BJ (cell line): ENCODE measurements around the gene COBL. TPM values are rescaled to one million over a fixed set of nuclear protein-coding genes. Genes with fewer than 3 reads are reported as not detected.

Source experiments
- CTCF ChIA-PET: fragments of 350-600 bp; formaldehyde crosslinking; extraction: SDS; loops from one replicate; lab custom pipeline; 2021; ENCODE audit warnings: antibody characterized with exemption, inconsistent platforms; lab: Yijun Ruan, JAX
- POLR2A ChIA-PET: fragments of 300-600 bp; sonication (Branson Sonifier 250); formaldehyde crosslinking; extraction: SDS; loops from one replicate; lab custom pipeline; 2021; ENCODE audit warnings: antibody characterized with exemption; lab: Charles Lee
- DNase-seq: peaks from one replicate; pipeline ENCODE4 v3.0.0-alpha.2; 2011; ENCODE audit warnings: low read depth
- H3K27me3 ChIP-seq: 2 replicates; pipeline ENCODE4 v1.6.0; 2011; ENCODE audit warnings: low read length; ENCODE audit not compliant: control insufficient read depth, insufficient read depth
- H3K36me3 ChIP-seq: 2 replicates; pipeline ENCODE4 v1.5.1; 2011; ENCODE audit warnings: low read length; ENCODE audit not compliant: control insufficient read depth, insufficient read depth
- H3K4me3 ChIP-seq: 2 replicates; pipeline ENCODE4 v1.5.1; 2011; ENCODE audit warnings: low read depth, mild to moderate bottlenecking, control low read depth, low read length
- CTCF ChIP-seq: IDR thresholded peaks from 2 replicates; pipeline ENCODE4 v1.5.1; 2011; ENCODE audit warnings: low read depth, mild to moderate bottlenecking, control low read depth, inconsistent platforms, low read length, moderate library complexity; ENCODE audit not compliant: insufficient read depth
- polyA plus RNA-seq: library from polyadenylated mRNA; depleted of rRNA; stranded (reverse); fragments of >200 nt; gene quantifications from 2 replicates; pipeline ENCODE4 v1.2.3, GENCODE V29; 2011

COBL gene
- polyA plus RNA-seq, 1 experiment, result not detected

DNA sequence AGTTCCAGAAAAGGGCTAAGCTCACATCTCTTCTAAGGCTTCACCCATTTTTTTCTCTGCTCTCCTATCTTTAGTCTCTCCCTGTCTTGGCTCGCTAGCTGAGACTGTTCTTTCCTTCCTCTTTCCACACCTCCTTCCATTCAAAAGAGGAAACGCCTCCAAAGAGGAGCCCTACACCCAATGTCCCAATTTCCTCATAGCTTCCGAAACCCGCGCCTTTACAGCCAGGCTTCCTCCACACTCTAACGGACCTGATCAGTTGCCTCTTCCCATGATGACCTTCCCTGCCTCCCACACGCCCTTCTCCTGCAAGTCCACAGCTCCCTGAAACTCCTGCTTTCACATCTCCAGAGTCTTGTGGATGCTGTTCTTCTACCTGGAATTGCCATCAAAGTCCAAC is 71.7 kb downstream of the COBL start:
- no peak for DNase-seq
- no peak overlapping the region for H3K4me3 ChIP-seq
- CTCF ChIA-PET, result no interaction called here
- POLR2A ChIA-PET, result no interaction called here
- H3K27me3 ChIP-seq, result no peaks in the 10 kb centered on the region
- no peaks in the 10 kb centered on the region for H3K36me3 ChIP-seq
- TF ChIP-seq CTCF, result no peak

DNA sequence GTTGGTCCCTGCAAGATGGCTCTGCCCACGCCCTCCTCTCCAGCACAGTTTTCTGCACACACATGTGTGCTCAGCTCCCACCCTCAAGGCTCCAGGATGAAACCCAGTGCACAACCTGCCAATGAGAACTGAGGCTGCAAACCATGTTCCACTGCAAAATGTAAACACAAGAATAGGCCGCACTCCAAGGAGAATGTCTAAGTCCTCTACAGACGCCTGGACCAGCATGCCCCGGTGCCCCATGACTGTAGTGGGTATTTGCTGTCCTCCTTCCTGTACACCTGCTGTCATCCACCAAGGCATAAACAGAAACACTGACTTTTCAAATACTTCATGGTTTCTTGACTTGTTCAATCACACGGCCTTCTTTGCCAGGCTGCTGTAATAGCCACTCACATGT is 72.6 kb downstream of the COBL start:
- Histone ChIP-seq H3K36me3 (no peaks in the 10 kb centered on the region), H3K27me3 (no peaks in the 10 kb centered on the region), H3K4me3 (no peak overlapping the region)
- TF ChIP-seq CTCF, result no peak
- ChIA-PET POLR2A (no interaction called here), CTCF (no interaction called here)
- no peak for DNase-seq

GRCh38 chr7:51243631-51244030 is 73.0 kb downstream of the COBL start:
- POLR2A ChIA-PET, result no interaction called here
- H3K4me3 ChIP-seq, result no peak overlapping the region
- CTCF ChIA-PET, result no interaction called here
- H3K27me3 ChIP-seq, result no peaks in the 10 kb centered on the region
- no peaks in the 10 kb centered on the region for H3K36me3 ChIP-seq
- no peak for DNase-seq
- no peak for TF ChIP-seq CTCF

GRCh38 chr7:51242881-51243518 is 73.6 kb downstream of the COBL start:
- ChIA-PET CTCF (no interaction called here), POLR2A (no interaction called here)
- Histone ChIP-seq H3K4me3 (no peak overlapping the region), H3K27me3 (no peaks in the 10 kb centered on the region), H3K36me3 (no peaks in the 10 kb centered on the region)
- TF ChIP-seq CTCF, result no peak
- DNase-seq, result no peak

DNA sequence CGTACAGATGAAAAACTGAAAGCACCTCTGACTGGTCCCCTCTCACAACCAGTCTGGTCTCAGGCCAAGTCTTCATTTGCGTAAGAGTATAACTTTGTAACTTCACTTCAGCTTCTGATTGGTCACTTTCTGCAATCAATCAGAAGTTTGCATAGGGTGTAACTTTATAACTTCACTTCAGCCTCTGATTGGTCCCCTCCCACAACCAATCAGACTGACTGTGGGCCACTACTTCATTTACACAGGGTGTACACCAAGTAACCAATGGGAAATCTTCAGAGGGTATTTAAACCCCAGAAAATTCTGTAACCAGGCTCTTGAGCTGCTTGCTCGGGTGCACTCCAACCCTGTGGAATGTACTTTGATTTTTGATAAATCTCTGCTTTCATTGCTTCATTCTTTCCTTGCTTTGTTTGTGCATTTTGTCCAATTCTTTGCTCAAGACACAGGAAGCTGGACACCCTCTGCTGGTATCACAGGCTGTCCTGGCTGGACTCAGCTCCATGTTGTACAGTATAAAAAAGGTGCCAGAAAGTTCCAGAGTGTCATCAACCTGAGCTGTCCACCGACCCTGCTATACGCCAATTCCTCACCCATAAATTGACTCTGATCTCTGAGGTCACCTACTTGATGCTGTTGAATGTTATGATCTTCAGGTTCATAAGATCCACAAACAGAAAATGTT is 74.5 kb downstream of the COBL start:
- no peak for TF ChIP-seq CTCF
- Histone ChIP-seq H3K4me3 (no peak overlapping the region), H3K36me3 (no peaks in the 10 kb centered on the region), H3K27me3 (no peaks in the 10 kb centered on the region)
- ChIA-PET CTCF (no interaction called here), POLR2A (no interaction called here)
- no peak for DNase-seq
